MM.1S (cell line): ENCODE data around the gene HNRNPC.

ENCODE experiments used
- CTCF ChIP-seq: fragments of 300-600 bp; sonication (generic); IDR thresholded peaks from 2 replicates; pipeline ENCODE4 v1.5.1; 2016; ENCODE audit warnings: antibody characterized with exemption, low read length, mixed read lengths
- EZH2 ChIP-seq: fragments of 300-600 bp; sonication (generic); optimal IDR thresholded peaks from 2 replicates; pipeline ENCODE3; 2017; ENCODE audit warnings: low read depth, mild to moderate bottlenecking, antibody characterized with exemption, low read length, mixed read lengths
- EZH2phosphoT487 ChIP-seq: fragments of 300-600 bp; sonication (generic); IDR thresholded peaks from 2 replicates; pipeline ENCODE4 v1.6.1; 2018; ENCODE audit warnings: antibody characterized with exemption, low read length

GRCh38 chr14:21261824-21262223, 7.4 kb downstream of the HNRNPC start:
- no peak for TF ChIP-seq CTCF
- TF ChIP-seq EZH2, result no peak
- TF ChIP-seq EZH2phosphoT487, result no peak
